CD14-positive monocyte (primary cell): ENCODE data around the gene USP25. TPM values are rescaled to one million over a fixed set of nuclear protein-coding genes. Genes with fewer than 3 reads are reported as not detected.

Experiments
- DNase-seq, 3 donors: peaks; one replicate each; pipeline ENCODE4 v3.0.0-alpha.2; 2011 to 2022
- H2AFZ ChIP-seq: 2 replicates; pipeline ENCODE4 v1.6.0; 2012; ENCODE audit warnings: mild to moderate bottlenecking, low read depth, low read length, inconsistent platforms; ENCODE audit not compliant: insufficient read depth, poor library complexity, severe bottlenecking
- H3K27ac ChIP-seq, 2 donors: 1 replicate in 1 of 2; 2 replicates in 1 of 2; pipeline ENCODE4 v1.5.1; 2012 to 2013; ENCODE audit warnings: low read length in 2 of 2, control low read depth in 1 of 2, inconsistent platforms in 1 of 2, low read depth in 1 of 2, mild to moderate bottlenecking in 1 of 2
- H3K27me3 ChIP-seq, 2 donors: one replicate each; pipeline versions ENCODE4 v1.6.0 to v1.6.1; 2011 to 2013; ENCODE audit warnings: low read length in 2 of 2; ENCODE audit not compliant: control insufficient read depth in 2 of 2, insufficient read depth in 2 of 2
- H3K36me3 ChIP-seq, 2 donors: replicated peaks in 1 of 2; 1 replicate in 1 of 2; 2 replicates in 1 of 2; pipeline versions ENCODE4 v1.5.1 to v1.6.1; 2012 to 2013; ENCODE audit warnings: low read length in 2 of 2, control low read depth in 1 of 2, inconsistent platforms in 1 of 2, mild to moderate bottlenecking in 1 of 2; ENCODE audit not compliant: insufficient read depth in 2 of 2, control insufficient read depth in 1 of 2
- H3K4me1 ChIP-seq, 2 donors: 1 replicate in 1 of 2; 2 replicates in 1 of 2; pipeline versions ENCODE4 v1.5.1 to v1.6.1; 2012 to 2013; ENCODE audit warnings: low read length in 2 of 2, control low read depth in 1 of 2, inconsistent platforms in 1 of 2, mild to moderate bottlenecking in 1 of 2, moderate library complexity in 1 of 2; ENCODE audit not compliant: insufficient read depth in 2 of 2, control insufficient read depth in 1 of 2
- H3K4me2 ChIP-seq: replicated peaks from 2 replicates; pipeline ENCODE3; 2012; ENCODE audit warnings: low read length, moderate library complexity, mild to moderate bottlenecking; ENCODE audit not compliant: poor library complexity, severe bottlenecking; ENCODE audit errors: extremely low read depth
- H3K4me3 ChIP-seq, 3 experiments: fragments of 200-600 bp in 1 of 3; sonication (generic) in 1 of 3; replicated peaks in 1 of 3; 1 replicate in 2 of 3; 2 replicates in 1 of 3; pipeline ENCODE4 v1.5.1; 2011 to 2013; ENCODE audit warnings: low read length in 3 of 3, mild to moderate bottlenecking in 3 of 3, control low read depth in 2 of 3, low read depth in 2 of 3, inconsistent platforms in 1 of 3, moderate library complexity in 1 of 3
- H3K79me2 ChIP-seq: 2 replicates; pipeline ENCODE4 v1.6.0; 2012; ENCODE audit warnings: mild to moderate bottlenecking, control low read depth, inconsistent platforms, low read length, moderate library complexity; ENCODE audit not compliant: insufficient read depth
- H3K9ac ChIP-seq: 2 replicates; pipeline ENCODE4 v1.6.0; 2017; ENCODE audit warnings: low read length, mild to moderate bottlenecking; ENCODE audit not compliant: insufficient read depth, poor library complexity, severe bottlenecking
- H3K9me3 ChIP-seq, 2 donors: replicated peaks in 1 of 2; 1 replicate in 1 of 2; 2 replicates in 1 of 2; pipeline versions ENCODE4 v1.5.1 to v1.6.1; 2012 to 2013; ENCODE audit warnings: low read length in 2 of 2, control low read depth in 1 of 2; ENCODE audit not compliant: control insufficient read depth in 1 of 2, insufficient read depth in 1 of 2
- H4K20me1 ChIP-seq: 2 replicates; pipeline ENCODE4 v1.6.0; 2012; ENCODE audit warnings: mild to moderate bottlenecking, low read length, control low read depth, moderate library complexity; ENCODE audit not compliant: insufficient read depth
- H3K27ac Mint-ChIP-seq, 7 donors: one replicate each; pipeline ENCODE4 v1.8.0; 2020; ENCODE audit warnings: mild to moderate bottlenecking in 7 of 7, mixed read lengths in 7 of 7, moderate library complexity in 6 of 7, inconsistent platforms in 2 of 7
- H3K27me3 Mint-ChIP-seq, 3 donors: one replicate each; pipeline ENCODE4 v1.8.0; 2021 to 2022; ENCODE audit warnings: low read depth in 3 of 3, mild to moderate bottlenecking in 3 of 3, mixed read lengths in 3 of 3, moderate library complexity in 3 of 3, inconsistent platforms in 1 of 3
- H3K36me3 Mint-ChIP-seq, 2 donors: one replicate each; pipeline ENCODE4 v1.8.0; 2020; ENCODE audit warnings: mixed read lengths in 2 of 2, inconsistent platforms in 1 of 2, mild to moderate bottlenecking in 1 of 2
- H3K4me1 Mint-ChIP-seq: one replicate; pipeline ENCODE4 v1.8.0; 2020; ENCODE audit warnings: mild to moderate bottlenecking, mixed read lengths
- H3K4me3 Mint-ChIP-seq, 2 donors: one replicate each; pipeline ENCODE4 v1.8.0; 2020; ENCODE audit warnings: mild to moderate bottlenecking in 2 of 2, mixed read lengths in 2 of 2, moderate library complexity in 1 of 2
- H3K9me3 Mint-ChIP-seq, 7 donors: one replicate each; pipeline ENCODE4 v1.8.0; 2020 to 2022; ENCODE audit warnings: mixed read lengths in 7 of 7, mild to moderate bottlenecking in 6 of 7, moderate library complexity in 6 of 7, inconsistent platforms in 2 of 7
- CTCF ChIP-seq: fragments of 200-600 bp; IDR thresholded peaks from one replicate; pipeline ENCODE4 v1.8.0; 2022; ENCODE audit warnings: antibody characterized with exemption, mild to moderate bottlenecking
- WGBS: methylation state at CpG from one replicate; pipeline ENCODE4 v1.1.5; 2013; ENCODE audit warnings: missing lambda C conversion rate; ENCODE audit not compliant: insufficient coverage; 5-methylcytosine and 5-hydroxymethylcytosine counted together
- intact Hi-C, 2 donors: fragments of 100-400 bp; cut with micrococcal nuclease; formaldehyde crosslinking; loops; one replicate each; pipeline versions ENCODE4 v1.15.0 to v1.15.1; 2023
- polyA plus RNA-seq, 3 donors: library from polyadenylated mRNA; depleted of rRNA in 1 of 3; unstranded in 2 of 3; stranded (reverse) in 1 of 3; fragments of 300-500 nt in 2 of 3; fragments of >200 nt in 1 of 3; fragmentation: Illumina TruSeq in 2 of 3; gene quantifications; 1 replicate in 2 of 3; 2 replicates in 1 of 3; pipeline ENCODE4 v1.2.3, GENCODE V29; 2012 to 2021

The USP25 gene
- polyA plus RNA-seq, 3 donors: 7.2 to 15.6 (median 9.6) TPM

- H3K27me3 ChIP-seq: no peaks in the 10 kb centered on the region
- no peak overlapping the region for H2AFZ ChIP-seq
- H4K20me1 ChIP-seq: peaks cover 6% of the 10 kb centered on the region
- intact Hi-C loops: loop anchor here in 1 of 2 donors (5.0 kb wide), 1 partner anchor 39 kb away; no protein-coding TSS in a partner anchor
- no peak overlapping the region for H3K4me3 Mint-ChIP-seq
- H3K9me3 Mint-ChIP-seq: peaks cover 0 to 4% (median 0%) of the 10 kb centered on the region in 7 donors
- 73% methylated on average over 2 of the region's 3 CpGs for WGBS
- H3K36me3 ChIP-seq: no peaks in the 10 kb centered on the region
- H3K4me1 Mint-ChIP-seq: peaks cover 5% of the 10 kb centered on the region
- no peaks in the 10 kb centered on the region for H3K36me3 Mint-ChIP-seq
- TF ChIP-seq CTCF: no peak
- no peak overlapping the region for H3K4me3 ChIP-seq
- H3K27ac ChIP-seq: no peak overlapping the region
- H3K9me3 ChIP-seq: peaks cover 0 to 3% of the 10 kb centered on the region in 2 donors
- H3K4me1 ChIP-seq: peaks cover 2 to 5% of the 10 kb centered on the region in 2 donors
- no peak overlapping the region for H3K27ac Mint-ChIP-seq
- H3K27me3 Mint-ChIP-seq: no peaks in the 10 kb centered on the region
- no peak overlapping the region for H3K9ac ChIP-seq
- H3K79me2 ChIP-seq: peaks cover 7% of the 10 kb centered on the region
- H3K4me2 ChIP-seq: no peak overlapping the region
- DNase-seq: no peak
Measured at GRCh38 chr21:15725949-15726348, 3.8 kb upstream of the USP25 start.

GRCh38 chr21:15728046-15728445, 1.7 kb upstream of the USP25 start:
- Mint-ChIP-seq H3K27ac (no peak overlapping the region), H3K4me3 (no peak overlapping the region), H3K27me3 (no peaks in the 10 kb centered on the region), H3K36me3 (no peaks in the 10 kb centered on the region), H3K9me3 (no peaks in the 10 kb centered on the region), H3K4me1 (peaks cover 15% of the 10 kb centered on the region)
- WGBS: no CpG with 5 or more reads among the region's 3 CpGs
- Histone ChIP-seq H3K27ac (no peak overlapping the region), H4K20me1 (peaks cover 24% of the 10 kb centered on the region), H3K9ac (no peak overlapping the region), H3K36me3 (no peaks in the 10 kb centered on the region), H3K4me3 (no peak overlapping the region), H3K4me2 (no peak overlapping the region), H3K4me1 (peaks cover 17 to 21% of the 10 kb centered on the region in 2 donors), H2AFZ (no peak overlapping the region), H3K79me2 (peaks cover 28% of the 10 kb centered on the region), H3K27me3 (no peaks in the 10 kb centered on the region), H3K9me3 (no peaks in the 10 kb centered on the region)
- no peak for TF ChIP-seq CTCF
- intact Hi-C loops: loop anchor here (2.0 to 5.0 kb wide), 2 partner anchors 41 to 43 kb away; no protein-coding TSS in a partner anchor
- DNase-seq: no peak
